Trophoblast cell (in vitro differentiated cells and primary cell): ENCODE data around the gene AGAP1.

Source experiments
- DNase-seq, 2 donors: peaks; one replicate each; pipeline ENCODE4 v3.0.0-alpha.2; 2016
- H2AFZ ChIP-seq: 2 replicates; pipeline ENCODE4 v1.6.1; 2013; ENCODE audit warnings: low read length, moderate library complexity, mild to moderate bottlenecking; ENCODE audit not compliant: insufficient read depth, poor library complexity
- H2AK5ac ChIP-seq: 2 replicates; pipeline ENCODE4 v1.6.1; 2013; ENCODE audit warnings: mild to moderate bottlenecking, low read length
- H2BK120ac ChIP-seq: 2 replicates; pipeline ENCODE4 v1.6.1; 2013; ENCODE audit warnings: low read length, mild to moderate bottlenecking, moderate library complexity; ENCODE audit not compliant: insufficient read depth, poor library complexity
- H2BK12ac ChIP-seq: 2 replicates; pipeline ENCODE4 v1.6.1; 2013; ENCODE audit warnings: mild to moderate bottlenecking, low read length, moderate library complexity
- H2BK5ac ChIP-seq: 2 replicates; pipeline ENCODE4 v1.6.1; 2013; ENCODE audit warnings: low read length, low read depth, moderate library complexity, mild to moderate bottlenecking; ENCODE audit not compliant: poor library complexity
- H3K14ac ChIP-seq: 2 replicates; pipeline ENCODE4 v1.6.1; 2013; ENCODE audit warnings: mild to moderate bottlenecking, low read length
- H3K18ac ChIP-seq: 2 replicates; pipeline ENCODE4 v1.6.1; 2013; ENCODE audit warnings: mild to moderate bottlenecking, low read length
- H3K23ac ChIP-seq: 2 replicates; pipeline ENCODE4 v1.6.1; 2013; ENCODE audit warnings: low read length
- H3K27ac ChIP-seq: 2 replicates; pipeline ENCODE4 v1.5.1; 2013; ENCODE audit warnings: low read depth, mild to moderate bottlenecking, inconsistent platforms, low read length, moderate library complexity
- H3K27me3 ChIP-seq: 2 replicates; pipeline ENCODE4 v1.6.1; 2013; ENCODE audit warnings: inconsistent platforms, mild to moderate bottlenecking, low read length, moderate library complexity; ENCODE audit not compliant: insufficient read depth
- H3K36me3 ChIP-seq, 2 experiments: 1 replicate in 1 of 2; 2 replicates in 1 of 2; pipeline ENCODE4 v1.6.1; 2013; ENCODE audit warnings: low read length in 2 of 2, mild to moderate bottlenecking in 2 of 2, moderate library complexity in 1 of 2; ENCODE audit not compliant: insufficient read depth in 2 of 2, control insufficient read depth in 1 of 2
- H3K4ac ChIP-seq: 2 replicates; pipeline ENCODE4 v1.6.1; 2013; ENCODE audit warnings: low read depth, mild to moderate bottlenecking, low read length, moderate library complexity
- H3K4me1 ChIP-seq, 2 experiments: 1 replicate in 1 of 2; 2 replicates in 1 of 2; pipeline ENCODE4 v1.6.1; 2013; ENCODE audit warnings: low read length in 2 of 2, mild to moderate bottlenecking in 2 of 2, moderate library complexity in 1 of 2; ENCODE audit not compliant: insufficient read depth in 2 of 2, control insufficient read depth in 1 of 2
- H3K4me2 ChIP-seq: 2 replicates; pipeline ENCODE4 v1.6.1; 2013; ENCODE audit warnings: inconsistent platforms, mild to moderate bottlenecking, low read length, moderate library complexity
- H3K4me3 ChIP-seq: 2 replicates; pipeline ENCODE4 v1.5.1; 2013; ENCODE audit warnings: mild to moderate bottlenecking, low read depth, low read length, inconsistent platforms
- H3K79me1 ChIP-seq: one replicate; pipeline ENCODE4 v1.6.1; 2013; ENCODE audit warnings: low read length
- H3K79me2 ChIP-seq: 2 replicates; pipeline ENCODE4 v1.6.1; 2013; ENCODE audit warnings: low read length, mild to moderate bottlenecking; ENCODE audit not compliant: control insufficient read depth, insufficient read depth, poor library complexity
- H3K9ac ChIP-seq: 2 replicates; pipeline ENCODE4 v1.6.1; 2013; ENCODE audit warnings: mild to moderate bottlenecking, low read length
- H3K9me3 ChIP-seq: 2 replicates; pipeline ENCODE4 v1.6.1; 2013; ENCODE audit warnings: low read depth, mild to moderate bottlenecking, control low read depth, inconsistent platforms, low read length; ENCODE audit not compliant: insufficient read depth
- H4K12ac ChIP-seq: 2 replicates; pipeline ENCODE4 v1.6.1; 2013; ENCODE audit warnings: low read depth, mild to moderate bottlenecking, low read length, moderate library complexity
- H4K8ac ChIP-seq: 2 replicates; pipeline ENCODE4 v1.6.1; 2013; ENCODE audit warnings: low read depth, mild to moderate bottlenecking, low read length, moderate library complexity
- H4K91ac ChIP-seq: one replicate; pipeline ENCODE4 v1.6.1; 2013; ENCODE audit warnings: low read depth, mild to moderate bottlenecking, low read length, moderate library complexity
- WGBS: extraction: QIAGEN DNeasy Blood & Tissue Kit; methylation state at CpG from one replicate; pipeline ENCODE4 v1.1.7; 2013; ENCODE audit warnings: missing lambda C conversion rate; ENCODE audit not compliant: insufficient read length, insufficient coverage; ENCODE audit errors: extremely low coverage; 5-methylcytosine and 5-hydroxymethylcytosine counted together

AGAP1 gene

DNA sequence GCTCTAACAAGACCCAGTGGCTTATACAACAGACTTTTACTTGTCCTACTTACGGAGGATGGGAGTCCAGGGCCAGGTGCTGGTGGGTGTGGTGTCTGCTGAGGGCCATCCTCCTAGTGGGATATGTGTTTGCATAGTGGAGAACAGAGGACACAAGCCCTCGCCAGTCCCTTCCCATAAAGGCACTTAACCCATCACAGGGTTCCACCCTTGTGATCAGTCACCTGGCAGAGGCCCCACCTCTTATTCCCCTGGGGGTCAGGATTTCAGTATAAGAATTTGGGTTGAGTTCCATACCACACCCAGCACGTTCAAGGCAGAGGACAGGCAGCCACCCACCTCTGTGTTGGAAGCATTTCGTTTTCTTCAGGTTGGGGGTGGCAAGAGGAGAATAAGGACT is 259.0 kb downstream of the AGAP1 start:
- Histone ChIP-seq H2BK120ac (no peak overlapping the region), H3K79me2 (no peaks in the 10 kb centered on the region), H2AK5ac (no peak overlapping the region), H3K27ac (no peak overlapping the region), H3K36me3 (peaks cover 3 to 9% of the 10 kb centered on the region in 2 experiments), H2BK12ac (no peak overlapping the region), H3K4ac (no peak overlapping the region), H3K4me1 (peaks cover 6 to 10% of the 10 kb centered on the region in 2 experiments), H3K4me2 (no peak overlapping the region), H3K9ac (no peak overlapping the region), H3K14ac (no peak overlapping the region), H2BK5ac (no peak overlapping the region), H3K4me3 (no peak overlapping the region), H4K91ac (no peak overlapping the region), H4K12ac (no peak overlapping the region), H3K9me3 (no peaks in the 10 kb centered on the region), H3K27me3 (no peaks in the 10 kb centered on the region), H3K18ac (no peak overlapping the region), H2AFZ (no peak overlapping the region), H3K23ac (no peak overlapping the region), H4K8ac (no peak overlapping the region), H3K79me1 (no peaks in the 10 kb centered on the region)
- WGBS: no CpG with 5 or more reads among the region's 4 CpGs
- no peak for DNase-seq

GRCh38 chr2:235754357-235755207 is 260.7 kb downstream of the AGAP1 start:
- Histone ChIP-seq H3K27ac (no peak overlapping the region), H2AK5ac (no peak overlapping the region), H3K9ac (no peak overlapping the region), H3K4me2 (no peak overlapping the region), H2BK5ac (no peak overlapping the region), H3K9me3 (no peaks in the 10 kb centered on the region), H3K14ac (peak overlapping the region; percentile 24), H4K12ac (no peak overlapping the region), H3K23ac (no peak overlapping the region), H3K79me2 (no peaks in the 10 kb centered on the region), H3K79me1 (no peaks in the 10 kb centered on the region), H2BK12ac (peak overlapping the region; percentile 15), H3K36me3 (peaks cover 3 to 9% of the 10 kb centered on the region in 2 experiments), H4K8ac (peak overlapping the region; percentile 36), H3K4me3 (no peak overlapping the region), H2BK120ac (no peak overlapping the region), H3K27me3 (no peaks in the 10 kb centered on the region), H4K91ac (no peak overlapping the region), H2AFZ (no peak overlapping the region), H3K4me1 (peaks cover 6 to 10% of the 10 kb centered on the region in 2 experiments), H3K4ac (no peak overlapping the region), H3K18ac (no peak overlapping the region)
- DNase-seq: peak; percentile 79 to 86
- WGBS: no CpG with 5 or more reads among the region's 21 CpGs

- Histone ChIP-seq H2AFZ (no peak overlapping the region), H3K79me1 (no peaks in the 10 kb centered on the region), H3K36me3 (peaks cover 0 to 5% of the 10 kb centered on the region in 2 experiments), H3K4me3 (no peak overlapping the region), H4K12ac (no peak overlapping the region), H2AK5ac (no peak overlapping the region), H2BK12ac (no peak overlapping the region), H3K4me2 (no peak overlapping the region), H3K27ac (no peak overlapping the region), H4K91ac (no peak overlapping the region), H4K8ac (no peak overlapping the region), H3K4me1 (peaks cover 6 to 10% of the 10 kb centered on the region in 2 experiments), H3K18ac (no peak overlapping the region), H2BK5ac (no peak overlapping the region), H3K27me3 (no peaks in the 10 kb centered on the region), H3K23ac (no peak overlapping the region), H3K9ac (no peak overlapping the region), H3K79me2 (no peaks in the 10 kb centered on the region), H3K4ac (no peak overlapping the region), H3K9me3 (no peaks in the 10 kb centered on the region), H2BK120ac (no peak overlapping the region), H3K14ac (no peak overlapping the region)
- DNase-seq: peak in 1 of 2 donors; percentile 21
- no CpG with 5 or more reads among the region's 10 CpGs for WGBS
Observed at GRCh38 chr2:235756491-235756890, 262.6 kb downstream of the AGAP1 start.

- Histone ChIP-seq H3K4me1 (peaks cover 6 to 10% of the 10 kb centered on the region in 2 experiments), H3K79me2 (no peaks in the 10 kb centered on the region), H3K27me3 (no peaks in the 10 kb centered on the region), H2AFZ (no peak overlapping the region), H3K79me1 (no peaks in the 10 kb centered on the region), H2BK5ac (no peak overlapping the region), H3K18ac (no peak overlapping the region), H4K8ac (no peak overlapping the region), H3K4ac (no peak overlapping the region), H2AK5ac (no peak overlapping the region), H2BK12ac (no peak overlapping the region), H3K9me3 (no peaks in the 10 kb centered on the region), H3K23ac (no peak overlapping the region), H2BK120ac (no peak overlapping the region), H3K4me3 (no peak overlapping the region), H3K9ac (no peak overlapping the region), H4K91ac (no peak overlapping the region), H3K27ac (no peak overlapping the region), H3K14ac (no peak overlapping the region), H3K36me3 (no peaks in the 10 kb centered on the region), H3K4me2 (no peak overlapping the region), H4K12ac (no peak overlapping the region)
- no peak for DNase-seq
- WGBS: no CpG with 5 or more reads among the region's 6 CpGs
Observed at GRCh38 chr2:235757212-235757611, 263.4 kb downstream of the AGAP1 start.
